Activated CD4-positive, alpha-beta T cell treated with anti-CD3 and anti-CD28 coated beads, Interleukin-2, amount 10 ng/mL, durations not matched to agents 7 days and 5 days (primary cell): ENCODE measurements around the gene GOSR1. TPM values are rescaled to one million over a fixed set of nuclear protein-coding genes. Genes with fewer than 3 reads are reported as not detected.
A peak's percentile ranks its signal among the peaks of the same experiment; 100 is the strongest.

Experiments used
- CTCF ChIA-PET: fragments of 350-600 bp; sonication (Branson Sonifier 250); formaldehyde crosslinking; loops from one replicate; lab custom pipeline; 2021; ENCODE audit warnings: antibody characterized with exemption; lab: Charles Lee
- POLR2A ChIA-PET: fragments of 350-600 bp; sonication (Branson Sonifier 250); formaldehyde crosslinking; loops from one replicate; lab custom pipeline; 2021; ENCODE audit warnings: antibody characterized with exemption; lab: Charles Lee
- DNase-seq: peaks from one replicate; pipeline ENCODE4 v3.0.0-alpha.2; 2020
- H3K27ac Mint-ChIP-seq: one replicate; pipeline ENCODE4 v1.8.0; 2021; ENCODE audit warnings: mild to moderate bottlenecking, moderate library complexity, mixed read lengths
- H3K27me3 Mint-ChIP-seq: one replicate; pipeline ENCODE4 v1.8.0; 2021; ENCODE audit warnings: mixed read lengths
- H3K36me3 Mint-ChIP-seq: one replicate; pipeline ENCODE4 v1.8.0; 2021; ENCODE audit warnings: low read depth, mixed read lengths
- H3K4me1 Mint-ChIP-seq: one replicate; pipeline ENCODE4 v1.8.0; 2021; ENCODE audit warnings: mixed read lengths
- H3K4me3 Mint-ChIP-seq: one replicate; pipeline ENCODE4 v1.8.0; 2021; ENCODE audit warnings: mild to moderate bottlenecking, moderate library complexity, mixed read lengths
- H3K9me3 Mint-ChIP-seq: one replicate; pipeline ENCODE4 v1.8.0; 2021; ENCODE audit warnings: mixed read lengths
- total RNA-seq, 2 experiments: library from RNA; stranded (reverse); gene quantifications; one replicate each; pipeline ENCODE4 v1.2.3, GENCODE V29; 2021

The GOSR1 gene
- total RNA-seq, 2 experiments from 2014 or later = 44.1 to 49.7 TPM

GRCh38 chr17:30468465-30468864 is 8.7 kb upstream of the GOSR1 start:
- DNase-seq = no peak
- Mint-ChIP-seq H3K36me3 (no peaks in the 10 kb centered on the region), H3K4me3 (no peak overlapping the region), H3K27ac (no peak overlapping the region), H3K27me3 (peaks cover 2% of the 10 kb centered on the region), H3K4me1 (no peaks in the 10 kb centered on the region), H3K9me3 (no peaks in the 10 kb centered on the region)
- POLR2A ChIA-PET = no interaction called here
- CTCF ChIA-PET = no interaction called here

GRCh38 chr17:30472238-30472890 is 4.8 kb upstream of the GOSR1 start:
- Mint-ChIP-seq H3K9me3 (no peaks in the 10 kb centered on the region), H3K36me3 (peaks cover 2% of the 10 kb centered on the region), H3K4me1 (peaks cover 18% of the 10 kb centered on the region), H3K27ac (no peak overlapping the region), H3K4me3 (no peak overlapping the region), H3K27me3 (peaks cover 2% of the 10 kb centered on the region)
- ChIA-PET POLR2A (no interaction called here), CTCF (no interaction called here)
- no peak for DNase-seq

- H3K4me3 Mint-ChIP-seq = no peak overlapping the region
Observed at GRCh38 chr17:30475206-30475605, 2.0 kb upstream of the GOSR1 start.

GRCh38 chr17:30476726-30477082 is 504 bp upstream of the GOSR1 start:
- H3K9me3 Mint-ChIP-seq = no peaks in the 10 kb centered on the region
- peak overlapping the region; percentile 97 for H3K27ac Mint-ChIP-seq
- peaks cover 37% of the 10 kb centered on the region for H3K4me1 Mint-ChIP-seq
- ChIA-PET POLR2A (no interaction called here), CTCF (interaction anchor here (0.6 to 1.7 kb wide), 24 partner anchors 9 to 391 kb away, joined by 3 to 8 read pairs (median 4); no protein-coding TSS in a partner anchor)
- peaks cover 2% of the 10 kb centered on the region for H3K27me3 Mint-ChIP-seq
- peaks cover 10% of the 10 kb centered on the region for H3K36me3 Mint-ChIP-seq
- H3K4me3 Mint-ChIP-seq = peak overlapping the region; percentile 90
- peak; percentile 14 for DNase-seq

More at GRCh38 chr17:30475206-30475605, 2.0 kb upstream of the GOSR1 start:
- ChIA-PET POLR2A (no interaction called here), CTCF (no interaction called here)
- H3K27ac Mint-ChIP-seq = no peak overlapping the region
- DNase-seq = no peak
- no peaks in the 10 kb centered on the region for H3K9me3 Mint-ChIP-seq
- H3K4me1 Mint-ChIP-seq = peaks cover 34% of the 10 kb centered on the region
- peaks cover 7% of the 10 kb centered on the region for H3K36me3 Mint-ChIP-seq
- H3K27me3 Mint-ChIP-seq = peaks cover 2% of the 10 kb centered on the region

- Mint-ChIP-seq H3K4me1 (peaks cover 37% of the 10 kb centered on the region), H3K27me3 (peaks cover 2% of the 10 kb centered on the region), H3K27ac (peak overlapping the region; percentile 97), H3K36me3 (peaks cover 12% of the 10 kb centered on the region), H3K4me3 (peak overlapping the region; percentile 90), H3K9me3 (no peaks in the 10 kb centered on the region)
- CTCF ChIA-PET = interaction anchor here (0.6 to 1.7 kb wide), 7 partner anchors 8 to 242 kb away, joined by 3 to 8 read pairs (median 4); no protein-coding TSS in a partner anchor
- DNase-seq = no peak
- POLR2A ChIA-PET = no interaction called here
Observed at GRCh38 chr17:30477774-30478115, 537 bp downstream of the GOSR1 start.

GRCh38 chr17:30482555-30482954 is 5.3 kb downstream of the GOSR1 start:
- H3K27me3 Mint-ChIP-seq = no peaks in the 10 kb centered on the region
- H3K9me3 Mint-ChIP-seq = no peaks in the 10 kb centered on the region
- H3K4me3 Mint-ChIP-seq = no peak overlapping the region
- DNase-seq = no peak
- H3K36me3 Mint-ChIP-seq = peaks cover 41% of the 10 kb centered on the region
- POLR2A ChIA-PET = no interaction called here
- no peak overlapping the region for H3K27ac Mint-ChIP-seq
- H3K4me1 Mint-ChIP-seq = peaks cover 19% of the 10 kb centered on the region
- CTCF ChIA-PET = interaction anchor here (0.6 kb wide), 1 partner anchor 12 kb away, joined by 5 read pairs; no protein-coding TSS in a partner anchor

GRCh38 chr17:30483159-30483558 is 6.0 kb downstream of the GOSR1 start:
- POLR2A ChIA-PET = no interaction called here
- no peaks in the 10 kb centered on the region for H3K27me3 Mint-ChIP-seq
- H3K36me3 Mint-ChIP-seq = peaks cover 40% of the 10 kb centered on the region
- peaks cover 13% of the 10 kb centered on the region for H3K4me1 Mint-ChIP-seq
- H3K4me3 Mint-ChIP-seq = no peak overlapping the region
- CTCF ChIA-PET = no interaction called here
- H3K9me3 Mint-ChIP-seq = no peaks in the 10 kb centered on the region
- no peak overlapping the region for H3K27ac Mint-ChIP-seq
- DNase-seq = no peak

- Mint-ChIP-seq H3K27me3 (no peaks in the 10 kb centered on the region), H3K27ac (no peak overlapping the region), H3K4me1 (no peaks in the 10 kb centered on the region), H3K4me3 (no peak overlapping the region), H3K36me3 (peaks cover 63% of the 10 kb centered on the region), H3K9me3 (no peaks in the 10 kb centered on the region)
- POLR2A ChIA-PET = no interaction called here
- DNase-seq = no peak
- CTCF ChIA-PET = interaction anchor here (0.7 kb wide), 2 partner anchors 9 to 349 kb away, joined by 3 read pairs; no protein-coding TSS in a partner anchor
Observed at GRCh38 chr17:30493780-30494179, 16.6 kb downstream of the GOSR1 start.

- POLR2A ChIA-PET = no interaction called here
- H3K4me3 Mint-ChIP-seq = no peak overlapping the region
- DNase-seq = no peak
- H3K4me1 Mint-ChIP-seq = peaks cover 10% of the 10 kb centered on the region
- H3K27ac Mint-ChIP-seq = no peak overlapping the region
- H3K27me3 Mint-ChIP-seq = no peaks in the 10 kb centered on the region
- peaks cover 62% of the 10 kb centered on the region for H3K36me3 Mint-ChIP-seq
- CTCF ChIA-PET = interaction anchor here (1.2 kb wide), 1 partner anchor 19 kb away, joined by 3 read pairs; the partner anchor contains the start of gene GOSR1
- no peaks in the 10 kb centered on the region for H3K9me3 Mint-ChIP-seq
Observed at GRCh38 chr17:30495586-30495985, 18.4 kb downstream of the GOSR1 start.

GRCh38 chr17:30503558-30503957 is 26.4 kb downstream of the GOSR1 start:
- POLR2A ChIA-PET = no interaction called here

GRCh38 chr17:30505868-30506417 is 28.7 kb downstream of the GOSR1 start:
- no peaks in the 10 kb centered on the region for H3K9me3 Mint-ChIP-seq
- no peak overlapping the region for H3K4me3 Mint-ChIP-seq
- ChIA-PET POLR2A (no interaction called here), CTCF (interaction anchor here (1.5 kb wide), 1 partner anchor 29 kb away, joined by 4 read pairs; the partner anchor contains the start of gene GOSR1)
- DNase-seq = no peak
- peaks cover 34% of the 10 kb centered on the region for H3K36me3 Mint-ChIP-seq
- peaks cover 23% of the 10 kb centered on the region for H3K4me1 Mint-ChIP-seq
- H3K27me3 Mint-ChIP-seq = no peaks in the 10 kb centered on the region
- peak overlapping the region; percentile 22 for H3K27ac Mint-ChIP-seq

More at GRCh38 chr17:30503558-30503957, 26.4 kb downstream of the GOSR1 start:
- CTCF ChIA-PET = interaction anchor here (0.7 kb wide), 1 partner anchor 206 kb away, joined by 3 read pairs; no protein-coding TSS in a partner anchor
- Mint-ChIP-seq H3K9me3 (no peaks in the 10 kb centered on the region), H3K4me1 (peaks cover 34% of the 10 kb centered on the region), H3K36me3 (peaks cover 46% of the 10 kb centered on the region), H3K4me3 (no peak overlapping the region), H3K27ac (no peak overlapping the region), H3K27me3 (no peaks in the 10 kb centered on the region)
- DNase-seq = no peak

- H3K4me1 Mint-ChIP-seq = peaks cover 23% of the 10 kb centered on the region
- H3K27me3 Mint-ChIP-seq = no peaks in the 10 kb centered on the region
- H3K9me3 Mint-ChIP-seq = no peaks in the 10 kb centered on the region
- H3K4me3 Mint-ChIP-seq = no peak overlapping the region
- ChIA-PET CTCF (interaction anchor here (1.5 kb wide), 1 partner anchor 29 kb away, joined by 4 read pairs; the partner anchor contains the start of gene GOSR1), POLR2A (no interaction called here)
- peak overlapping the region; percentile 22 for H3K27ac Mint-ChIP-seq
- H3K36me3 Mint-ChIP-seq = peaks cover 30% of the 10 kb centered on the region
- no peak for DNase-seq
Observed at GRCh38 chr17:30506481-30506880, 29.3 kb downstream of the GOSR1 start.

- DNase-seq = no peak
- CTCF ChIA-PET = no interaction called here
- no peak overlapping the region for H3K4me3 Mint-ChIP-seq
- no peaks in the 10 kb centered on the region for H3K27me3 Mint-ChIP-seq
- H3K36me3 Mint-ChIP-seq = peaks cover 17% of the 10 kb centered on the region
- no peaks in the 10 kb centered on the region for H3K4me1 Mint-ChIP-seq
- H3K27ac Mint-ChIP-seq = no peak overlapping the region
- no peaks in the 10 kb centered on the region for H3K9me3 Mint-ChIP-seq
- POLR2A ChIA-PET = no interaction called here
Observed at GRCh38 chr17:30513346-30513745, 36.1 kb downstream of the GOSR1 start.
